ENCODE measurements around the gene SHISA7.

DNA sequence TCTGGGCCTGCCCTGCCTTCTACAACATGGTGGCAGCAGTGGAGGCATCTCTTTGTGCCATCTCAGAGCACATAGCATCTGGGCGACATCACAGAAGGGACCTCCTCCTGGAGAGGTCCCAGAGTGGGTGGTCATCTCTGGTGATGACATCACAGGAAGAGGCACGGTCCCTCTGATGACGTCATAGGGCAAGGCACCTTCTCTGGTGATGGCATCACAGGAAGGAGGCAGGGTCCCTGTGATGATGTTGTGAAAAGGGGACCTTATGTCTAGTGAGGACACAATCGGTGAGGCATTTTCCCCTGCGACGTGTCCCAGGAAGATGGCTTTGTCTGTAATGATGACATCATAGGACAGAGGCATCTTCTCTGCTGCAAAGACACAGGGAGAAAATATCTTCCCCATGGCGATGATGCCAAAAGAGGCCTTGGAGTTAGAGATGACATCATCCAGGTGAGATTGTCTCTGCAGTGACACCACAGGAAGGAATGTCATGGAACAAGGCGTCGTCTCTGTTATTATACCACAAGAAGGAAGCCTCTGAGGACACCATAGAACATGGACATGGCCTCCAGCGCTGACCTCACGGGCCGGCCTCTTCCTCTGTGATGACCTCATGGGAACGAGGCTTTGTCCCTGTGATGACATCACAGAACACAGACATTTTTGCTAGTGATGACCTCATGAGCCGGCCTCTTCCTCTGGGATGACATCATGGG lies 10.7 kb downstream of the SHISA7 start:
- TF ChIP-seq, protein P1, sequence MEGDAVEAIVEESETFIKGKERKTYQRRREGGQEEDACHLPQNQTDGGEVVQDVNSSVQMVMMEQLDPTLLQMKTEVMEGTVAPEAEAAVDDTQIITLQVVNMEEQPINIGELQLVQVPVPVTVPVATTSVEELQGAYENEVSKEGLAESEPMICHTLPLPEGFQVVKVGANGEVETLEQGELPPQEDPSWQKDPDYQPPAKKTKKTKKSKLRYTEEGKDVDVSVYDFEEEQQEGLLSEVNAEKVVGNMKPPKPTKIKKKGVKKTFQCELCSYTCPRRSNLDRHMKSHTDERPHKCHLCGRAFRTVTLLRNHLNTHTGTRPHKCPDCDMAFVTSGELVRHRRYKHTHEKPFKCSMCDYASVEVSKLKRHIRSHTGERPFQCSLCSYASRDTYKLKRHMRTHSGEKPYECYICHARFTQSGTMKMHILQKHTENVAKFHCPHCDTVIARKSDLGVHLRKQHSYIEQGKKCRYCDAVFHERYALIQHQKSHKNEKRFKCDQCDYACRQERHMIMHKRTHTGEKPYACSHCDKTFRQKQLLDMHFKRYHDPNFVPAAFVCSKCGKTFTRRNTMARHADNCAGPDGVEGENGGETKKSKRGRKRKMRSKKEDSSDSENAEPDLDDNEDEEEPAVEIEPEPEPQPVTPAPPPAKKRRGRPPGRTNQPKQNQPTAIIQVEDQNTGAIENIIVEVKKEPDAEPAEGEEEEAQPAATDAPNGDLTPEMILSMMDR (conservative IDR thresholded peaks at IDR 0.05; ENCODE audit: low read depth, low read length) = no peak
- no peak for TF ChIP-seq EZH2 (IDR thresholded peaks at IDR 0.05; ENCODE audit: low read length, unreplicated experiment)
